ENCODE results near the gene NTM. TPM values are rescaled to one million over a fixed set of nuclear protein-coding genes. Genes with fewer than 3 reads are reported as not detected.

NTM gene
- total RNA-seq, 1 donor from 2014 or later = 11.2 TPM

GRCh38 chr11:131499199-131499598 lies 128.8 kb downstream of the NTM start:
- no peak for DNase-seq (ENCODE audit: low spot score)

GRCh38 chr11:131503017-131503416 lies 132.6 kb downstream of the NTM start:
- DNase-seq (ENCODE audit: low spot score) = no peak

GRCh38 chr11:131504199-131504949 lies 134.0 kb downstream of the NTM start:
- DNase-seq (ENCODE audit: low spot score) = no peak

GRCh38 chr11:131506348-131506747 lies 135.9 kb downstream of the NTM start:
- no peak for DNase-seq (ENCODE audit: low spot score)

GRCh38 chr11:131510662-131511061 lies 140.2 kb downstream of the NTM start:
- DNase-seq (ENCODE audit: low spot score) = no peak

- peak; percentile 32 for DNase-seq (ENCODE audit: low spot score)
Observed at GRCh38 chr11:131511794-131512193, 141.4 kb downstream of the NTM start.

- no peak for DNase-seq (ENCODE audit: low spot score)
Observed at GRCh38 chr11:131512228-131512627, 141.8 kb downstream of the NTM start.

GRCh38 chr11:131514062-131514461 lies 143.6 kb downstream of the NTM start:
- no peak for DNase-seq (ENCODE audit: low spot score)

- no peak for DNase-seq (ENCODE audit: low spot score)
Observed at GRCh38 chr11:131518305-131518838, 148.0 kb downstream of the NTM start.

GRCh38 chr11:131522851-131523250 lies 152.4 kb downstream of the NTM start:
- DNase-seq (ENCODE audit: low spot score) = no peak

GRCh38 chr11:131530407-131530806 lies 160.0 kb downstream of the NTM start:
- no peak for DNase-seq (ENCODE audit: low spot score)

GRCh38 chr11:131533149-131533548 lies 162.7 kb downstream of the NTM start:
- no peak for DNase-seq (ENCODE audit: low spot score)

- DNase-seq (ENCODE audit: low spot score) = no peak
Observed at GRCh38 chr11:131533998-131534397, 163.6 kb downstream of the NTM start.

GRCh38 chr11:131534611-131535010 lies 164.2 kb downstream of the NTM start:
- DNase-seq (ENCODE audit: low spot score) = no peak

GRCh38 chr11:131536159-131536558 lies 165.7 kb downstream of the NTM start:
- no peak for DNase-seq (ENCODE audit: low spot score)

GRCh38 chr11:131537196-131537595 lies 166.8 kb downstream of the NTM start:
- DNase-seq (ENCODE audit: low spot score) = no peak

GRCh38 chr11:131537748-131538147 lies 167.3 kb downstream of the NTM start:
- DNase-seq (ENCODE audit: low spot score) = no peak

GRCh38 chr11:131538322-131538721 lies 167.9 kb downstream of the NTM start:
- DNase-seq (ENCODE audit: low spot score) = no peak

GRCh38 chr11:131540676-131541075 lies 170.3 kb downstream of the NTM start:
- DNase-seq (ENCODE audit: low spot score) = no peak

GRCh38 chr11:131543389-131544025 lies 173.1 kb downstream of the NTM start:
- no peak for DNase-seq (ENCODE audit: low spot score)

GRCh38 chr11:131544591-131544990 lies 174.2 kb downstream of the NTM start:
- DNase-seq (ENCODE audit: low spot score) = no peak

- DNase-seq (ENCODE audit: low spot score) = no peak
Observed at GRCh38 chr11:131546218-131546895, 175.9 kb downstream of the NTM start.

- DNase-seq (ENCODE audit: low spot score) = no peak
Observed at GRCh38 chr11:131549099-131549498, 178.7 kb downstream of the NTM start.
